Fibroblast of skin of back (primary cell): ENCODE measurements around the gene EPB41.
"Not testable (repeated sequence)": the region's sequence is repeated elsewhere in the genome, so short reads cannot be mapped to it uniquely, and the experiment has no call there.

ENCODE experiments used
- DNase-seq: peaks from one replicate; pipeline ENCODE4 v3.0.0-alpha.2; 2013

Gene EPB41

GRCh38 chr1:29136391-29136915, 222.1 kb downstream of the EPB41 start:
- DNase-seq = no peak

- DNase-seq = no peak
These were observed 228.3 kb downstream of the EPB41 start for GRCh38 chr1:29142714-29143113.

- DNase-seq = no peak
These were observed 229.8 kb downstream of the EPB41 start for GRCh38 chr1:29144178-29144577.

GRCh38 chr1:29145739-29146437, 231.5 kb downstream of the EPB41 start:
- DNase-seq = peak; percentile 75

GRCh38 chr1:29148656-29149491, 234.5 kb downstream of the EPB41 start:
- no peak for DNase-seq

GRCh38 chr1:29150346-29150745, 236.0 kb downstream of the EPB41 start:
- DNase-seq = not testable (repeated sequence)

- no peak for DNase-seq
These were observed 237.9 kb downstream of the EPB41 start for GRCh38 chr1:29152046-29152805.

GRCh38 chr1:29156543-29157268, 242.3 kb downstream of the EPB41 start:
- DNase-seq = no peak

GRCh38 chr1:29157269-29157601, 242.9 kb downstream of the EPB41 start:
- no peak for DNase-seq

- no peak for DNase-seq
These were observed 245.4 kb downstream of the EPB41 start for GRCh38 chr1:29159773-29160172.

GRCh38 chr1:29162025-29162424, 247.7 kb downstream of the EPB41 start:
- DNase-seq = no peak

- DNase-seq = no peak
These were observed 248.2 kb downstream of the EPB41 start for GRCh38 chr1:29162476-29163138.

- DNase-seq = no peak
These were observed 250.2 kb downstream of the EPB41 start for GRCh38 chr1:29164588-29164987.

- DNase-seq = no peak
These were observed 252.0 kb downstream of the EPB41 start for GRCh38 chr1:29166291-29166878.

GRCh38 chr1:29167904-29168303, 253.5 kb downstream of the EPB41 start:
- DNase-seq = no peak
